Bone marrow (tissue), 2 donors: ENCODE measurements around the gene MIPEP.

ENCODE experiments used
- DNase-seq, 2 donors: peaks; one replicate each; lab custom pipeline; 2025; lab: John Stamatoyannopoulos, UW

Gene MIPEP

GRCh38 chr13:23715092-23715761 is 174.0 kb downstream of the MIPEP start:
- no peak for DNase-seq

DNA sequence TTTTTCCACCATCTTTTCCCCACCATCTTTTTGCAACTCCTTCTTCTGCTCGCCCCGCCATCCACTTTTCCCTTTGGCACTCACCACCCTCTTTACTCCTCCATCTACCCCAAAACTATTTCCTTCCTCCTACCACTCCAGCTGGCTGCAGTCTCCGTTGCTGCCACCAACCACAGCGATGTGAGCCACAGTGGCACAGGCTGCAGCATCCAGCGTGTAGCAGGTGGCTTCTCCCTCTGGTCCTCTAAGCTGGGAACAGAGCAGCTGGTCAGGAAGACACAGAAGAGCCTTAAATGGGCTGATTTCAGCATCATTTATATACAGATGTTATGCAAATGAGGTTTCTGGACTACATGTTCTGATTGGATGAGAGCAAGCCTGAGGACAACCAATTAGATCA is 174.5 kb downstream of the MIPEP start:
- no peak for DNase-seq

- DNase-seq = no peak
These were observed 177.8 kb downstream of the MIPEP start for GRCh38 chr13:23711355-23711754.

DNA sequence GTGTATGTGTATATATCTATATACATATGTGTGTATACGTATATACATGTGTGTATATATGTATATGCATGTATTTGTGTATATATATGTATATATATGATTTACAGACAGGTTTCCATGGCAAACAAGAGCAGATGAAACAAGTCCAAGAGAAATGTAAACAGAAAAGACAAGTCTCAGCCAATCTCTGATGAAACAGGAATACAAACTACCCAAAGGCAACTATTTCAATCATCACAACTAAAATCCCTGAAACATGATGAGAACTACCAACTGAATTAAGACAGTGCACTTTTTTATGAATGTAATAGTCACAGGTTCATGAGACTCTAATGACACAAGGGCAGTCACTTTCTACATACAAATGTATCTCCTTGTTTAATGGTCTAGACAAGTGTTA is 178.8 kb downstream of the MIPEP start:
- DNase-seq = no peak

DNA sequence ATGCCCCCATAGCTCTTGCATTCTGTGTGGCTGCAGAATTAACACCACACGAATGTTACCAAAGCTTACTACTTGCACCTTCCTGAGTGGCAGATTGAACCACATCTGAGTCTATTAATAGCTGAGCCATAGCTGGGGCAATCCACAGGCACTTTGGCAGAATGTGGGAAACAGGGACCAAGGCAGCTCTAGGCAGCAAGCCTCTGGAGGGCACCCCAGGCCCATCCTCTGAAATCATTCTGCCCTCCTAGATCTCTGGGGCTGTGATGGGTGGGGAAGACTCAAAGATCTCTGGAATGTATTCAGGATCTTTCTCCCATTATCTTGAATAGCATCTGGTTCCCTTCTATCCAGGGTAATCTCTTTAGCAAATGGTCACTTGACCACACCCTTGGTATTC is 179.7 kb downstream of the MIPEP start:
- no peak for DNase-seq

- no peak for DNase-seq
These were observed 181.5 kb downstream of the MIPEP start for GRCh38 chr13:23707674-23708073.

DNA sequence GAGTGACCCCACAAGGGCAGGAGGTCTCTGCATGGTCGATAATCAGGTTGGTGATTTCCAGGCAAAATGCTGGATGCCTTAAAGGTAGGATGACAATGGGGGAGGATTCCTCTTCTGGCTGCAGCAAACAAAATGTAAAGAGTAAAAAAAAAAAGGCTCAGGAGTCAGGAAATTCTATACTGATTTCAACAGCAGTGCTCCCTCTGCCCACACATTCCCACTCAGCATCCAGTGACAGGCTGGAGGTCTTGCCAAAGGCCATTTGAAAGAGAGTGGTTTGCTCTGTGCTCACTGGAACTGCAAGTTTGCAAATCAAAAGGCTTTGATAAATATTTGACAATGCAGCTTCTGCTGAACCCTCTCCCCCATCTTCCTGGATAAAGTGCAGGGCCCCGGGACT is 183.6 kb downstream of the MIPEP start:
- no peak for DNase-seq

DNA sequence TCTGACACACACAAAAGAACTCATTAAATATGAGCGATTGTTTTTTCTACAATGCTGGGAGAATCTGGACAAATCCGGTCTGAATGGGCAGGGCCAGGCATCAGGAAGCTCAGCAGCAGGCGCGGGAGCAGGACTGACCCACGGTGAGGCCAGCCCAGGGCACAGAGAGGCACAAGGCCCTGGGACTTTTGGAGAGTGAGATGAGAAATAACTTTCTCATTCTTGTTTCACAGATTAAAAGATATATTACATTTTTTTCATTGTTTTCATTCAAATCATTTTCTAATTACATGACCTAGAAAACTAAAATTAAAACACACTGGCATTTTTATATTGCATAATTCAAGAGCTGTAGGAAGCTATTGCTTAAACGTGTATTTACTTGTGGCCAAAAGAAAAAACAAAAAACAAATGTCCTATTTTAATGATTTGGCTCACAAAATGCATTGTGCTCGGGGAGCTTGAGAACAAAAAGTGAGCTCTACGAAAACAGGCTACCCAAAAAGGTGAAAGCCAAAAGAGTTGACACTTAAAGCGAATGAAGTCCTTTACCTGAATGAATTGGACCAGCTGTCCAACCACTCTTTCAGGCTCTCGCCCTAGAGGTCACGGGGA is 185.8 kb downstream of the MIPEP start:
- no peak for DNase-seq

- no peak for DNase-seq
These were observed 187.6 kb downstream of the MIPEP start for GRCh38 chr13:23701636-23702035.

DNA sequence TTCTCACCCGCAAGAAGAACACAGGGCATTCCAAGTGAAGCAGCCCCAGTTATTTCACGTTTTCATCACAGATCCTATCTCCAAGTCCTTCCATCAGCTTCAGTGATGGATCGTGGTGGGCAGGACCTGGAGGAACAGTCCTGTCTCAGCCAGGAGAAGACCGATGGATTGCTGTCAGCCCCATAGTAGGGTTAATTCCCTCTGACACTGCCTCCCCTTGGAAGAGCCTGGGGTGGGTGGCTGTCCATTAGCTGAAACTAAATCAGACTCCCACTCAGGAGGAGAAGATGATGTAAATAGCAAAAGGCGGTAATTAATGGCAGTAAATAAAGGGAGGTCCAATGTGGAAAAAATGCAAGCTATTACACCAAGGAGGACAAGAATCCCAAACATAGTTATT is 188.0 kb downstream of the MIPEP start:
- no peak for DNase-seq

DNA sequence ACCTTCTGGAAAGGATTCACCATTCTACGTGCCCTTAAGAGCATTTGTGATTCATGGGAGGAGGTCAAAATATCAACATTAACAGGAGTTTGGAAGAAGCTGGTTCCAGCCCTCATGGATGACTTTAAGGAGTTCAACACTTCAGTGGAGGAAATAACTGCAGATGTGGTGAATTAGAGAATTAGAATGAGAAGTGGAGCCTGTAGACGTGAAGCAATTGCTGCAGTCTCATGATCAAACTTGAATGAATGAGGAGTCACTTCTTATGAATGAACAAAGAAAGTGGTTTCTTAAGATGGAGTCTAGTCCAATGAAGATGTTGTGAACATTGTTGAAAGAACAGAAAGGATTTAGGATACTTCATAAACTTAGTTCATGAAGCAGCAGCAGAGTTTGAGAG is 189.9 kb downstream of the MIPEP start:
- DNase-seq = no peak

DNA sequence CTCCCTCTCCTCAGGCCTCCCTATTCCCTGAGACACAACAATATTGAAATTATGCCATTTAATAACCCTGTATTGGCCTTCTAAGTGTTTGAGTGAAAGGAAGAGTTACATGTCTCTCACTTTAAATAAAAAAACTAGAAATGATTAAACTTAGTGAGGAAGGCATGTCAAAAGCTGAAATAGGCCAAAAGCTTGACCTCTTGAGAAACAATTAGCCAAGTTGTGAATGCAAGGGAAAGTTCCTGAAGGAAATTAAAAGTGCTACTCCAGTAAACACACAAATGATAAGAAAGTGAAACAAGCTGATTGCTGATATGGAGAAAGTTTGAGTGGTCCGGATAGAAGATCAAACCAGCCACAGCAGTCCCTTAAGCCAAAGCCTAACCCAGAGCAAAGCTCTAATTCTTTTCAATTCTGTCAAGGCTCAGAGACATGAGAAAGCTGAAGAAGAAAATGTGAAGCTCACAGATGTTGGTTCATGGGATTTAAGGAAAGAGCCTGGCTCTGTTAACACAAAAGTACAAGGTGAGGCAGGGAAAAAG is 191.4 kb downstream of the MIPEP start:
- DNase-seq = no peak

GRCh38 chr13:23696610-23697009 is 192.6 kb downstream of the MIPEP start:
- DNase-seq = no peak

- DNase-seq = no peak
These were observed 193.3 kb downstream of the MIPEP start for GRCh38 chr13:23695711-23696464.

- DNase-seq = no peak
These were observed 194.0 kb downstream of the MIPEP start for GRCh38 chr13:23695196-23695595.

GRCh38 chr13:23692816-23693215 is 196.4 kb downstream of the MIPEP start:
- DNase-seq = no peak

- DNase-seq = no peak
These were observed 198.5 kb downstream of the MIPEP start for GRCh38 chr13:23690668-23691067.

GRCh38 chr13:23688336-23688735 is 200.9 kb downstream of the MIPEP start:
- no peak for DNase-seq

GRCh38 chr13:23687614-23688013 is 201.6 kb downstream of the MIPEP start:
- DNase-seq = no peak

DNA sequence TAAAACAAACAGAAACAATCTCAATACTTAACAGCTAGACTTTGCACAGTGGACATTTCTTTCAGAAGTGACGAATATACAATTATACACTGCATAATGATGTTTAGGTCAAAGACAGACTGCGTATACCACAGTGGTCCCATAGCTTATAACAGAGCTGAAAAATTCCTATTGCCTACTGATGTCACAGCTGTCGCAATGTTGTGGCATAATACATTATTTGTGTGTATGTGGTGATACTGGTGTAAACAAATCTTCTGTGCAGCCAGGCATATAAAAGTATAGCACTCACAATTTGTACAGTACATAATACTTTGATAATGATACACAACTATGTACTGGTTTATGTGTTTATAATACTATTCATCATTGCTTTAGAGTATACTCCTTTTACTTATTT is 202.3 kb downstream of the MIPEP start:
- DNase-seq = no peak

GRCh38 chr13:23685416-23685815 is 203.8 kb downstream of the MIPEP start:
- no peak for DNase-seq

- no peak for DNase-seq
These were observed 204.6 kb downstream of the MIPEP start for GRCh38 chr13:23684647-23685046.

GRCh38 chr13:23683084-23683483 is 206.1 kb downstream of the MIPEP start:
- no peak for DNase-seq
